Cardiac muscle cell (in vitro differentiated cells and primary cell): ENCODE data around the gene HNRNPL. TPM values are rescaled to one million over a fixed set of nuclear protein-coding genes. Genes with fewer than 3 reads are reported as not detected.
"Not testable (repeated sequence)": the region's sequence is repeated elsewhere in the genome, so short reads cannot be mapped to it uniquely, and the experiment has no call there.

Experiments used
- DNase-seq, 2 donors: peaks; one replicate each; pipeline versions ENCODE4 v3.0.0 to v3.0.0-alpha.2; 2010 to 2017; ENCODE audit warnings: low read depth in 1 of 2, low spot score in 1 of 2
- H3K27ac ChIP-seq: fragments of 200-600 bp; sonication (generic); 2 replicates; pipeline ENCODE4 v1.5.1; 2016
- H3K27me3 ChIP-seq: fragments of 200-600 bp; sonication (generic); 2 replicates; pipeline ENCODE4 v1.6.0; 2016; ENCODE audit warnings: control low read depth
- H3K36me3 ChIP-seq: fragments of 200-600 bp; sonication (generic); 2 replicates; pipeline ENCODE4 v1.5.1; 2016; ENCODE audit warnings: control low read depth
- H3K4me1 ChIP-seq: fragments of 200-600 bp; sonication (generic); 2 replicates; pipeline ENCODE4 v1.8.1; 2017; ENCODE audit warnings: low read depth, mild to moderate bottlenecking, mixed run types
- H3K4me3 ChIP-seq: fragments of 200-600 bp; sonication (generic); 2 replicates; pipeline ENCODE4 v1.5.1; 2016; ENCODE audit warnings: mild to moderate bottlenecking
- H3K9me3 ChIP-seq: fragments of 200-600 bp; sonication (generic); 2 replicates; pipeline ENCODE4 v1.5.1; 2017; ENCODE audit warnings: low read depth, mild to moderate bottlenecking, control low read depth
- polyA plus RNA-seq: library from polyadenylated mRNA; unstranded; fragments of >200 nt; fragmentation: Nextera tagmentation; extraction: Ambion mirVana; gene quantifications from 2 replicates; pipeline ENCODE4 v1.2.1, GENCODE V29; 2016
- total RNA-seq: library from RNA; depleted of rRNA; stranded (reverse); fragments of >200 nt; gene quantifications from 2 replicates; pipeline ENCODE4 v1.2.3, GENCODE V29; 2016
- TF ChIP-seq, protein P1 (sequence below): IDR thresholded peaks from 2 replicates; pipeline ENCODE4 v1.5.1; 2012; ENCODE audit warnings: low read depth, mild to moderate bottlenecking, low read length

Gene HNRNPL
- total and polyA plus RNA-seq, 2 experiments from 2014 or later: 240 to 326 TPM

DNA sequence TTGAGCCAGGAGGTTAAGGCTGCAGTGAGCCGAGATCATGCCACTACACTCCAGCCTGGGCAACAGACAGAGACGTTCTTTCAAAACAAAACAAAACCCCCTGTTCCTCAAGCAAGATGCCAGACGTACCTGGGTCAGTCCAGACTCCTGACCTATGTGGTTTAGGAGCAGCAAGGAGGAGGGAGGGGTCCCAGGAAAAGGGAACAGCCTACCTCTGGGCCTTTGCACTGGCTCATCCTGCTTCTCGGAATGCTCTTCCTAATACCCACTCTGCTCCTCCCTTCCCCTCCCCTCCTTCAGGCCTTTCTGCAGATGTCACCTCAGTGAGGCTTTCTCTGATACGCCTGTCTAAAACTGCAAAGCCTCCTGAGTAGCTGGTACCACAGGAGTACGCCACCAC is 18.8 kb upstream of the HNRNPL start:
- Histone ChIP-seq H3K4me3 (no peak overlapping the region), H3K27ac (no peak overlapping the region)
- DNase-seq: no peak

DNA sequence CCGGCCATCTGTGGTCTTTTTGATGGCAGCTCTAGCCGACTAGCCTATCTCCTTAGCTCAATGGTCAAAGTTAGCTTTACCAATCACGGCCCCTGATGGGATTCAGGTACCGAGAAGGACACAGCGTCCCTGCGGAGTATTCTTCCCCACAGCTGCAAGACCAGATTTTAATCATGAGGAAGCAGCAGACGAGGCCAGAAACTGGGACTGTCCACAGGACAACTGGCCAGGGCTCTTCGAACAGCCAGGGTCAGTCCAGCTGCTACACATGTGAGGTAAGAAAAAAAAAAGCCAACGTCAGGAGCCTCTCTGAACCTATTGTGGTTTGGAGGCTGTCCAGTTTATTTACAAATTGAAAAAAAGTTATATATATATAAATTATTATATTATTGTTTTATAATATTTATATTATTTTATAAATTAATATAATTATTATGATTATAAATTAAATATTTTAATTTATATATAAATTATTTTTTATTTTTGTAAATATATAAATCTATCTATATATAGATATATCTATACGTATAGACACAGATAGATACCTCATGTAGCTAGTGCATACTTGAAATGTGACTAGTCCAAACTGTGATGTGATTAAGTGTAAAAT is 17.5 kb upstream of the HNRNPL start:
- no peak overlapping the region for H3K27ac ChIP-seq
- no peaks in the 10 kb centered on the region for H3K9me3 ChIP-seq
- DNase-seq: no peak
- no peak overlapping the region for H3K4me3 ChIP-seq
- no peaks in the 10 kb centered on the region for H3K36me3 ChIP-seq
- no peaks in the 10 kb centered on the region for H3K27me3 ChIP-seq
- no peaks in the 10 kb centered on the region for H3K4me1 ChIP-seq
- TF ChIP-seq, protein P1, sequence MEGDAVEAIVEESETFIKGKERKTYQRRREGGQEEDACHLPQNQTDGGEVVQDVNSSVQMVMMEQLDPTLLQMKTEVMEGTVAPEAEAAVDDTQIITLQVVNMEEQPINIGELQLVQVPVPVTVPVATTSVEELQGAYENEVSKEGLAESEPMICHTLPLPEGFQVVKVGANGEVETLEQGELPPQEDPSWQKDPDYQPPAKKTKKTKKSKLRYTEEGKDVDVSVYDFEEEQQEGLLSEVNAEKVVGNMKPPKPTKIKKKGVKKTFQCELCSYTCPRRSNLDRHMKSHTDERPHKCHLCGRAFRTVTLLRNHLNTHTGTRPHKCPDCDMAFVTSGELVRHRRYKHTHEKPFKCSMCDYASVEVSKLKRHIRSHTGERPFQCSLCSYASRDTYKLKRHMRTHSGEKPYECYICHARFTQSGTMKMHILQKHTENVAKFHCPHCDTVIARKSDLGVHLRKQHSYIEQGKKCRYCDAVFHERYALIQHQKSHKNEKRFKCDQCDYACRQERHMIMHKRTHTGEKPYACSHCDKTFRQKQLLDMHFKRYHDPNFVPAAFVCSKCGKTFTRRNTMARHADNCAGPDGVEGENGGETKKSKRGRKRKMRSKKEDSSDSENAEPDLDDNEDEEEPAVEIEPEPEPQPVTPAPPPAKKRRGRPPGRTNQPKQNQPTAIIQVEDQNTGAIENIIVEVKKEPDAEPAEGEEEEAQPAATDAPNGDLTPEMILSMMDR: no peak

More for the DNA sequence above, 18.8 kb upstream of the HNRNPL start:
- TF ChIP-seq, protein P1: no peak
- Histone ChIP-seq H3K27me3 (no peaks in the 10 kb centered on the region), H3K4me1 (no peaks in the 10 kb centered on the region), H3K36me3 (no peaks in the 10 kb centered on the region), H3K9me3 (no peaks in the 10 kb centered on the region)

DNA sequence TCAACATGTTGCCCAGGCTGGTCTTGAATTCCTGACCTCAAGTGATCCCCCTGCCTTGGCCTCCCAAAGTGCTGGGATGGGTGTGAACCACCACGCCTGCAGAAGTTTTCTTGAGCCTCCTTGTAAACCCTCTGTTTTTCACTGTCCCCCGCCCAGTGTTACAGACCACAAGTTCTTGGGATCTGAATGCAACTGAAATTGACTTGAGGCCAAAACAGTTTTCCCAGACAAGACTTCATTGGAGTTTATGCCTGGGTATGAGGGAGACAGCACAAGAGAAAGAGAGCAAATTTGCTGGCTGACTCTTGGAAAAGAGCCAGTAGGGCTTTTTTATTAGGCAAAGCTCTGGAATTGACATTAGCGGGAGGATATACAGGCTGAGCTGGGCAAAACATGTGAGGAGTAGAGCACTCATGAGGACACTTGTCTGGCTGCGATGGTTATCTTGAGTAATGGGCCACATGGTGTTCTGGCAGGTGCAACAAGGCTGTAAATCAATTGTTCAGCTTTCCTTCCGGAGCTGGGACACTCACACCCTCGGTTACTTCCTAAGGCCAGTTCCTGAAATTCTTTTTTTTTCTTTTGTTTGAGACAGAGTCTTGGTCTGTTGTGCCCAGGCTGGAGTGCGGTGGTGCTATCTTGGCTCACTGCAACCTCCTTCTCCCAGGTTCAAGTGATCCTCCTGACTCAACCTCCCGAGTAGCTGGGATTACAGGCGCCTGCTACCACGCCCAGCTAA is 12.7 kb upstream of the HNRNPL start:
- TF ChIP-seq, protein P1: no peak
- Histone ChIP-seq H3K9me3 (no peaks in the 10 kb centered on the region), H3K4me1 (peaks cover 19% of the 10 kb centered on the region), H3K27ac (peak overlapping the region; percentile 10), H3K27me3 (no peaks in the 10 kb centered on the region), H3K36me3 (no peaks in the 10 kb centered on the region), H3K4me3 (no peak overlapping the region)
- DNase-seq: peak in 1 of 2 donors; percentile 47

DNA sequence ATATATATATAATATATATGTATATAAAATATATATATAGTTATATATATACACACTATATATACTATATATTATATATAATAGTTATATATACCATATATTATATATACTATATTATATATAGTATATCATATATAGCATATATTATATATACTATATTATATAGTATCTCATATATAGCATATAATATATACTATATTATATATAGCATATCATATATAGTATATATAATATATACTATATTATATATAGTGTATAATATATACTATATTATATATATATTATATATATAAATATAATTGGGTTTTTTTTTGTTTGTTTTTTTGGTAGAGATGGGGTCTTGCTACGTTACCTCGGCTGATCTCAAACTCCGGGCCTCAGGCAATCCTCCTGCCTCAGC is 11.6 kb upstream of the HNRNPL start:
- no peak for DNase-seq

DNA sequence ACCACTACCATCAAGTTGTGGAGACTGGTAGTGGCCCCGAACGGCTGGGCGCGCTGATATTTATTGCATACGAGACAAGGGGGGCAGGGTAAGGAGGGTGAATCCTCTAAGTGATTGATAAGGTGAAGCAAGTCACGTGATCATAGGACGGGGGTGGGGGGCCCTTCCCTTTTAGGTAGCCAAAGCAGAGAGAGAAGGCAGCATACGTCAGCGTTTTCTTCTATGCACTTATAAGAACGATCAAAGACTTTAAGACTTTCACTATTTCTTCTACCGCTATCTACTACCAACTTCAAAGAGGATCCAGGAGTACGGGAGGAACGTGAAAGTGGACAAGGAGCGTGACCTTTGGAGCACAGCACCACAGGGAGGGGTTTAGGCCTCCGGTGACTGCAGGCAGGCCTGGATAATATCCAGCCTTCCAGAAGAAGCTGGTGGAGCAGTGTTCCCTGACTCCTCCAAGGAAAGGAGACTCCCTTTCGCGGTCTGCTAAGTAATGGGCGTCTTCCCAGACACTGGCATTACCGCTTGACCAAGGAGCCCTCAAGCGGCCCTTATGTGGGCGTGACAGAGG is 9.9 kb upstream of the HNRNPL start:
- Histone ChIP-seq H3K4me1 (peaks cover 19% of the 10 kb centered on the region), H3K27ac (peak overlapping the region; percentile 80)
- peak in 1 of 2 donors; percentile 36 for DNase-seq
- H3K36me3 ChIP-seq, H3K4me3 ChIP-seq, H3K9me3 ChIP-seq, H3K27me3 ChIP-seq: not testable (repeated sequence)

More for the DNA sequence above, 11.6 kb upstream of the HNRNPL start:
- Histone ChIP-seq H3K9me3 (no peaks in the 10 kb centered on the region), H3K36me3 (no peaks in the 10 kb centered on the region), H3K4me1 (peaks cover 19% of the 10 kb centered on the region), H3K4me3 (no peak overlapping the region), H3K27ac (no peak overlapping the region), H3K27me3 (no peaks in the 10 kb centered on the region)
- TF ChIP-seq, protein P1: no peak

DNA sequence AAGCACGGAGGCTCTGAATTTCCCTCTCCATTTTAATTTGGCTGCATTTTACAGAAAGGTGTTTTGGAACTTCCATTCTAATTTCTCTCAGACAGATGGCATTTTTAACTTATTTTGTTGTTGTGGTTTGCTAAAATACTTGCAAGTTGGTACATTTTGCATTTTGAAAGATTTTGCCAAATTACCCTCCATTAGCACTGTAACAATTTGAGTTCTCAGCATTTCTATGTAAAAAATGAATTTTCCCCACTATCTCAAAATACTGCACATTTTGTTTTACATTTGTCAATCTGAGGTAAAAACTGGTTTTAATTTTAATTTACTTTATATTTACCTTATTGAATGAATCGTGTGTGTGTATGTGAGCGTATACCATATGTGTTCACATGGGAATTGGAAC is 7.0 kb upstream of the HNRNPL start:
- Histone ChIP-seq H3K36me3 (no peaks in the 10 kb centered on the region), H3K9me3 (no peaks in the 10 kb centered on the region), H3K4me1 (peaks cover 19% of the 10 kb centered on the region), H3K27me3 (no peaks in the 10 kb centered on the region), H3K27ac (no peak overlapping the region), H3K4me3 (no peak overlapping the region)
- TF ChIP-seq, protein P1: no peak
- DNase-seq: no peak

DNA sequence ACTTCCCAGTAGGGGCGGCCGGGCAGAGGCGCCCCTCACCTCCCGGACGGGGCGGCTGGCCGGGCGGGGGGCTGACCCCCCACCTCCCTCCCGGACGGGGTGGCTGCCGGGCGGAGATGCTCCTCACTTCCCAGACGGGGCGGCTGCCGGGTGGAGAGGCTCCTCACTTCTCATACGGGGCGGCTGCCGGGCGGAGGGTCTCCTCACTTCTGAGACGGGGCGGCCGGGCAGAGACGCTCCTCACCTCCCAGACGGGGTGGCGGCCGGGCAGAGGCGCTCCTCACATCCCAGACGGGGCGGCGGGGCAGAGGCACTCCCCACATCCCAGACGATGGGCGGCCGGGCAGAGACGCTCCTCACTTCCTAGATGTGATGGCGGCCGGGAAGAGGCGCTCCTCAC is 6.0 kb upstream of the HNRNPL start:
- not testable (repeated sequence) for H3K9me3 ChIP-seq, H3K27me3 ChIP-seq, H3K4me3 ChIP-seq, H3K27ac ChIP-seq, H3K36me3 ChIP-seq, DNase-seq
- H3K4me1 ChIP-seq: peaks cover 24% of the 10 kb centered on the region

DNA sequence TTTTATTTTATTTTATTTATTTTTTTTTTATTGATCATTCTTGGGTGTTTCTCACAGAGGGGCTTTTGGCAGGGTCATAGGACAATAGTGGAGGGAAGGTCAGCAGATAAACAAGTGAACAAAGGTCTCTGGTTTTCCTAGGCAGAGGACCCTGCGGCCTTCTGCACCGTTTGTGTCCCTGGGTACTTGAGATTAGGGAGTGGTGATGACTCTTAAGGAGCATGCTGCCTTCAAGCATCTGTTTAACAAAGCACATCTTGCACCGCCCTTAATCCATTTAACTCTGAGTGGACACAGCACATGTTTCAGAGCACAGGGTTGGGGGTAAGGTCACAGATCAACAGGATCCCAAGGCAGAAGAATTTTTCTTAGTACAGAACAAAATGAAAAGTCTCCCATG is 5.2 kb upstream of the HNRNPL start:
- H3K4me3 ChIP-seq, H3K9me3 ChIP-seq, H3K36me3 ChIP-seq, DNase-seq, H3K27me3 ChIP-seq, H3K27ac ChIP-seq: not testable (repeated sequence)
- peaks cover 16% of the 10 kb centered on the region for H3K4me1 ChIP-seq
